IPS DF 6.9 (cell line): ENCODE results near the gene CYP19A1.

Experiments used
- DNase-seq: peaks from one replicate; pipeline ENCODE4 v3.0.0-alpha.2; 2013; ENCODE audit warnings: low read depth, low spot score
- H3K27ac ChIP-seq: one replicate; pipeline ENCODE4 v1.5.1; 2013; ENCODE audit warnings: low read length, control low read depth
- H3K27me3 ChIP-seq: 2 replicates; pipeline ENCODE4 v1.6.1; 2013; ENCODE audit warnings: mild to moderate bottlenecking, low read length; ENCODE audit not compliant: control insufficient read depth, insufficient read depth
- H3K36me3 ChIP-seq: 2 replicates; pipeline ENCODE4 v1.6.1; 2013; ENCODE audit warnings: low read length; ENCODE audit not compliant: control insufficient read depth, insufficient read depth
- H3K4me1 ChIP-seq: 2 replicates; pipeline ENCODE4 v1.6.1; 2013; ENCODE audit warnings: low read length; ENCODE audit not compliant: control insufficient read depth, insufficient read depth
- H3K4me3 ChIP-seq: 2 replicates; pipeline ENCODE4 v1.5.1; 2013; ENCODE audit warnings: mild to moderate bottlenecking, low read length
- H3K9me3 ChIP-seq: 2 replicates; pipeline ENCODE4 v1.6.1; 2013; ENCODE audit warnings: low read length, inconsistent platforms; ENCODE audit not compliant: control insufficient read depth, insufficient read depth
- WGBS: extraction: QIAGEN DNeasy Blood & Tissue Kit; methylation state at CpG from one replicate; pipeline ENCODE4 v1.1.7; 2013; ENCODE audit warnings: mixed read lengths, missing lambda C conversion rate; ENCODE audit not compliant: insufficient read length, insufficient coverage; 5-methylcytosine and 5-hydroxymethylcytosine counted together

The CYP19A1 gene

DNA sequence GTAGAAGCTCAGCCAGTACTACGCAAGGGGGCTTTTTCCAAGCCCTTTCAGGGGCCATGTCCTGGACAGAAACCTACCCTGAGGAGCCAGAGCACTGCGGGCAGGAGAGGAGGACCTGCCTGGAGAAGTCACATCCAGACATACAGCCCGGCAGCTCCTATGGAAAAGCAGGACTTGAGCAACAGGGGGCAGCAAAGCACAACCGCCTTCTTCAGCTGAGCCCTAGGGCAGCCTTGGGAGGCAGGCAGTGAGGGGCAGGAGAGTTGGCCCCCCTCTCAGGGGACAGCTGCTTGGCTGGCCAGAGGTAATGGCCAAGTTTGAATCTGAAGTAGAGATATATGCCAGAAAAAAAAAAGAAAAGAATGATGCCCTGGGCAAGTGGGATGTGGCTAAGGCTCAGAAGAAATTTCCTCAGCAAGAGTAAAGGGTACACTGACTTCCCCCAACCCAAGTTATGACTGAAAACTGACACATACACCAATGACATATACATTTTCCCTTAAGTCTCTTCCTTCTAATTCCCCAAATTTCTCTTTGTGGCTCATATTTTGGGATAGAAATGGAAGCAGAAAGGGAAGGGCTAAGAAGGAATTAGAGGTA, 56.9 kb downstream of the CYP19A1 start:
- Histone ChIP-seq H3K27ac (no peak overlapping the region), H3K27me3 (no peaks in the 10 kb centered on the region), H3K4me1 (no peaks in the 10 kb centered on the region), H3K36me3 (no peaks in the 10 kb centered on the region), H3K4me3 (no peak overlapping the region), H3K9me3 (no peaks in the 10 kb centered on the region)
- DNase-seq = no peak
- WGBS = no CpG with 5 or more reads among the region's 4 CpGs

DNA sequence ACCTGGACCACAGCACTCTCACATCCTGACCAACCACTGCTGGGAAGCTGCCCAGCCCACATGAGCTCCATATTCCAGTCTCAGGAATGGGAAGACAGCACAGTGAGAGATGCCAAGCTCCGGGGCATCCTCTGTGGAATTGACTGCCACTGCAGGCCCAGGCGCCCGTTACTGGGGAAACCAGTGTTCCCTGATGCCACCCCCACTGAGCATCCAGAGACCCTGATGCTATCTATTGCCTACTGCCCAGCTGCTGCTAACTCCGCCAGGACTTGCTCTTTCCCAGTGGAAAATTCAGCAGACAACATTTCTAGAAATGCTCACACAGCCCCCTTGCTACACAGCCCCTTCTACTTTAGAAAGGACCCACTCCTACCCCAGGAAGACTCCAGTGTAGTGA, 57.6 kb downstream of the CYP19A1 start:
- no CpG with 5 or more reads among the region's 4 CpGs for WGBS

DNA sequence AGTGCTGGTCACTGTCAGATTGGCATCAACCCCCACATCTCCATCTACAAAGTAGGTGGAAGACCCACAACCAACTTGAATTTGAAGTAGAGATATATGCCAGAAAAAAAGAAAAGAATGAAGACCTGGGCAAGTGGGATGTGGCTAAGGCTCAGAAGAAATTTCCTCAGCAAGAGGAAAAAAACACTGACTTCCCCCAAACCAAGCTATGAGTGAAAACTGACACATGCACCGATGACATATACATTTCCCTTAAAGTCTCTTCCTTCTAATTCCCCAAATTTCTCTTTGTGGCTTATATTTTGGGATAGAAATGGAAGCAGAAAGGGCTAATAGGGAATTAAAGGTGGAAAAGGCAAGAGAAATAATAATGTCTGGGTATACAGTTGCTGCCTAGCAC, 59.0 kb downstream of the CYP19A1 start:
- Histone ChIP-seq H3K9me3 (no peaks in the 10 kb centered on the region), H3K27ac (no peak overlapping the region), H3K4me1 (no peaks in the 10 kb centered on the region), H3K4me3 (no peak overlapping the region), H3K27me3 (no peaks in the 10 kb centered on the region), H3K36me3 (no peaks in the 10 kb centered on the region)
- no peak for DNase-seq
- no CpG with 5 or more reads among the region's 1 CpG for WGBS

More for the DNA sequence above, 57.6 kb downstream of the CYP19A1 start:
- Histone ChIP-seq H3K27me3 (no peaks in the 10 kb centered on the region), H3K9me3 (no peaks in the 10 kb centered on the region), H3K4me3 (no peak overlapping the region), H3K27ac (no peak overlapping the region), H3K4me1 (no peaks in the 10 kb centered on the region), H3K36me3 (no peaks in the 10 kb centered on the region)
- DNase-seq = no peak

DNA sequence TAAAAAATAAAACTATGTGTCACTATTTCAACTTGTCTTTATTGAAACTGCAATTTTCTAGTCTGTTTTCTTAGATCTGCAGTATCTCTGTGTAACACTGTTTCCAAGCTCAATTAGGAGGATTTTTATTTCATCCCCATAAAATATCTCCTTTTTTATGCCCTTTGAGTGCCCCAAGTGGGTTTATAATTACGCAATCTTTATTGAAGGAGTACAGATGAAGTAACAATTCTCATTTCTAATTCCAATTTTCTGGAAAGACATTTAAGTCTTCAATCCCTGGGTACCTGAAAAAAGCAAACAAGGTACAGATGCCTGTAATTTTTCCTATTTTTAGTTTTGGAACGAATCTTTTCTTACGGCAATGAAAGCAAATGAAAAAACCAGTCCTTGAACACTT, 61.3 kb downstream of the CYP19A1 start:
- DNase-seq = no peak
- H3K9me3 ChIP-seq = no peaks in the 10 kb centered on the region

DNA sequence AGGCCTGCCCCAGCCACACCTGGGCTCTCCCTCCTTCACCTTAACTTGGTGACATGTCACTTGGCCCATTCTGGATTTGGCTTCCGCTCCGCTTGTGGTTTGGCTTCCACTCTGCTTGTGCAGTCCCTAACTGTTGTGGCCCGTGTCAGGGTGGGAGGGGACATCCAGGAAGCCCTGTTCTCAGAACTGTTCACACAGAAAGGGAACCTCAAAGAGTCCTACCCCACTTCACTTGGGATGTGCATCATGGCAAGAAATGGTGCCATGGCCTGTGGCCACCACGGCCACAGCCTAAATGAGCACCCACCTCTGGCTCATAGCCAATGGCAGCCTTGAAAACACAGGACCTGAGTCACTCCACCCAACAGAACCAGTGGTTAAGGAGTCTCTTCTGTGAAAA, 63.4 kb downstream of the CYP19A1 start:
- Histone ChIP-seq H3K27me3 (no peaks in the 10 kb centered on the region), H3K27ac (no peak overlapping the region), H3K9me3 (no peaks in the 10 kb centered on the region), H3K4me1 (no peaks in the 10 kb centered on the region), H3K36me3 (no peaks in the 10 kb centered on the region), H3K4me3 (no peak overlapping the region)
- no peak for DNase-seq
- no CpG with 5 or more reads among the region's 4 CpGs for whole genome bisulfite sequencing

More for the DNA sequence above, 61.3 kb downstream of the CYP19A1 start:
- no peak overlapping the region for H3K27ac ChIP-seq
- no peak overlapping the region for H3K4me3 ChIP-seq
- no peaks in the 10 kb centered on the region for H3K36me3 ChIP-seq
- no CpG with 5 or more reads among the region's 3 CpGs for WGBS
- no peaks in the 10 kb centered on the region for H3K27me3 ChIP-seq
- no peaks in the 10 kb centered on the region for H3K4me1 ChIP-seq

DNA sequence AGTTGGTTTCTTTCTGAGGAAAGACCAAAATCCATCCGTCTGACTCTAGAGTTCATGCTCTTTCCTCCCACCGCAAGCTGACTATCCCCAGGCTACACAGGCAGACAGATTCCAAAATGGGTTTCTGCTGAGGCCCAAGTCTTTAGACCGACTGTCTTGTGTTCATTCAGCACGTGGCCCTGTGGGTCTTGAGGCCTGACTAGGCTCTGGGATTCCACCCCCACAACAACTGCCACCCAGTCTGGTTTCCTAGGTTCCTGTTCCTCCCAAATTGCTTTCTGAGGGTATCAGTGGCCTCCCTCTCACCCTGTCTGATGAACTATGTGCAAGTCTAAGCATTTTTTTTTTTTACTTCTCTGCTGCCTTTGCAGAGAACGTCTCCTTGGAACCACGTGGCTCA, 67.7 kb downstream of the CYP19A1 start:
- WGBS = no CpG with 5 or more reads among the region's 6 CpGs
- peaks cover 9% of the 10 kb centered on the region; the same call in 1 of the 2 replicates for H3K27me3 ChIP-seq
- no peak overlapping the region for H3K27ac ChIP-seq
- no peak overlapping the region for H3K4me3 ChIP-seq
- H3K36me3 ChIP-seq = no peaks in the 10 kb centered on the region
- DNase-seq = no peak
- H3K9me3 ChIP-seq = no peaks in the 10 kb centered on the region
- H3K4me1 ChIP-seq = peaks cover 2% of the 10 kb centered on the region

DNA sequence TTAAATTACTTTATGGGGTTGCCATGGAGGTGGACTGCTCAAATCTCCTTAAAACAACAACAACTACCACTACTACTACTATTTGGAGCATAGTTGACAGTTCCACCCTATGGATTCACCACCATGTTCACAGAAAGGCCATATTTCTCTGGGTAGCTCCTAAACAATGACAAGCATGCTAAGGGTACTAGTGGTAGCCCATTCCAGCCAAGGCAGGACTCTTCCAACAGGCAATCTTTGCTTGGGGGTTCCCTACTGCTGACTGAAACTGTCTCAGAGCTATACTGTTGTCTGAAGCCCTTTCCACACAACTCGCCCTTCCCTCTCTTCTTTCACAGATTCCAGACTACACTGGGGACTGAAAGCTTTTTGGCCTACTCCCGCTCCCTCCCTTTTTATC, 68.9 kb downstream of the CYP19A1 start:
- Histone ChIP-seq H3K4me1 (peaks cover 2% of the 10 kb centered on the region), H3K27me3 (peaks cover 9% of the 10 kb centered on the region; the same call in 1 of the 2 replicates), H3K36me3 (no peaks in the 10 kb centered on the region), H3K4me3 (no peak overlapping the region), H3K27ac (no peak overlapping the region), H3K9me3 (no peaks in the 10 kb centered on the region)
- WGBS = no CpG with 5 or more reads among the region's 2 CpGs
- DNase-seq = no peak

DNA sequence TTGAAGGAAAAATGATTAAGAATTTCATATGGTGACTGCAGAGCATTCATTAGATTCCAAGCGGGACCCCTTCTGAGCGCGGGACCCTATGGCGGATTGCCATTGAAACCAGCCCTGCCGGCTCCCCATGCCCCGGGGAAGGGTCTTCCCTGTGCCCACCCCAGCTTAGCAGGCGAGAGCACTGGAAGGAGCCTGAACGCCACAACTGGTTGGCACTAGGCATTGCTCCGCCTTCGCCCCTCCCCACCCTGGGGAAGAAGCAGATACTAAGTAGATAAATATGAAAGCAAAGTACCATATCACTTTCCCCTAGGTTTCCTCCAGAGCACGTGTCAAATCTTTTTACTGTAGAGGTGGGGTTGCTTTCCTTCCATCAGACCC, 70.7 kb downstream of the CYP19A1 start:
- DNase-seq = no peak
- Histone ChIP-seq H3K27ac (no peak overlapping the region), H3K36me3 (no peaks in the 10 kb centered on the region), H3K4me1 (peaks cover 2% of the 10 kb centered on the region), H3K4me3 (peak overlapping the region; percentile 54; the same call in 1 of the 2 replicates), H3K27me3 (peaks cover 9% of the 10 kb centered on the region; the same call in 1 of the 2 replicates), H3K9me3 (no peaks in the 10 kb centered on the region)
- whole genome bisulfite sequencing = no CpG with 5 or more reads among the region's 11 CpGs

DNA sequence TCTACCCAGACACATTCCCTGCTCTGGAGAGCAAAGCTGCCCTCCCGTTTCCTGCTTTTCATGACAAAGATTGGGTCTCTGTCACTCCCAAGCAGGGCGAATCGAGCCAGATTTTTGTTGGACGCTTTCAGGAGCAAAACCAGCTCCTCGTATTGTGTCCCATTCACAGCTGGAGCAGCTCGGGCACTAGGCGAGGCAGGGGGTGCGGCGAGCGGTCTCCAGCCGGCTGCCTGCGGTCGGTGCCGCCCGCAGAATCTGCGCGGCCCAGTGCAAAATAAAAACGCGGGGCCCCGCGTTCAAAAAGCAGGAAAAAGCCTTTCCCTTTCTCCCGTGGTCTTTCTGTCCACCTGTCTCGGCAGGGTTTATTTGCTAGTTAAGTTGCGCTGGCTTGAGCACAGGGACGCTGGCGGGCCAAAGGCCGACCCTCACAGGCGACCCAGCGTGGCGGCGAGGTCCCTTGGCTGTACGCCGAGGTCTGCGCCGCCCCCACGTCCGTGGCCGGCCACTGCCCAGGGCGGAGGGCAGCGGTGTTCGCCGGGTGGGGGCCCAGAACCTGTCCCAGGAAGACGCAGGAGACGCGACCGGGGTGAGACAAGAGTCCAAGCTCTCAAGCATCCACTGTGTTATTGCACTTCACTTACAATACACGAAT, 71.2 kb downstream of the CYP19A1 start:
- Histone ChIP-seq H3K9me3 (no peaks in the 10 kb centered on the region), H3K27ac (no peak overlapping the region), H3K36me3 (no peaks in the 10 kb centered on the region), H3K4me3 (peak overlapping the region; percentile 54; the same call in 1 of the 2 replicates), H3K4me1 (peaks cover 2% of the 10 kb centered on the region), H3K27me3 (peaks cover 9% of the 10 kb centered on the region; the same call in 1 of the 2 replicates)
- WGBS = no CpG with 5 or more reads among the region's 47 CpGs
- DNase-seq = no peak

DNA sequence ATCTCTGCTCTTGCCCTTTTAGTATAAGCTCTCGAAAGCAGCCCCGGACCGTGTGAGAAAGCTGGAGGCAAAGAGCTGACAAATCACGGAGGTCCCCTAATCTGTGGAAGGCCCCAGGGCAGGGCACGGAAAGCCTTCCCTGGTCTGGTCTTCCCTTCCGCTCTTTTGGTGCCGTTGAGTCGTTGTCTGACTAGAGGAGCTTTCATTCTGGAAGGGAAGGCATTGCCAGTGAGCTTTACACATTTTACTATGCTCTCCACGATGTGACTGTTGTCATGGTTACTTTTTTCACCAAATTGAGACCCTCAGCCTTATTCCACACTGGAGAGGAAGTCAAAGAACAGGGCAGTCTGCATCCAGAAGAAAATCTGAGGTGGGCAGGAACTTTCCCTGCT, 71.7 kb downstream of the CYP19A1 start:
- H3K4me3 ChIP-seq = peak overlapping the region; percentile 54; the same call in 1 of the 2 replicates
- WGBS = no CpG with 5 or more reads among the region's 9 CpGs

More for the DNA sequence above, 71.7 kb downstream of the CYP19A1 start:
- no peak overlapping the region for H3K27ac ChIP-seq
- DNase-seq = no peak
- peaks cover 9% of the 10 kb centered on the region; the same call in 1 of the 2 replicates for H3K27me3 ChIP-seq
- H3K9me3 ChIP-seq = no peaks in the 10 kb centered on the region
- H3K4me1 ChIP-seq = peaks cover 2% of the 10 kb centered on the region
- no peaks in the 10 kb centered on the region for H3K36me3 ChIP-seq
